Transverse colon (tissue), 4 donors: Measurements from ENCODE around the gene SLC35F1.

Source experiments
- EP300 ChIP-seq: sonication (generic); formaldehyde crosslinking; IDR thresholded peaks from one replicate; pipeline ENCODE4 v1.6.1; 2017; ENCODE audit warnings: antibody characterized with exemption, low read depth
- POLR2A ChIP-seq: fragments of 450-650 bp; IDR thresholded peaks from one replicate; pipeline ENCODE4 v1.6.1; 2016; ENCODE audit warnings: antibody characterized with exemption, mild to moderate bottlenecking, moderate library complexity
- POLR2AphosphoS5 ChIP-seq, 3 donors: sonication (generic); formaldehyde crosslinking; IDR thresholded peaks; one replicate each; pipeline ENCODE4 v1.6.1; 2016; ENCODE audit warnings: antibody characterized with exemption in 3 of 3
- TF ChIP-seq, protein P1 (sequence below), 5 experiments: fragments of 200-600 bp in 3 of 5; fragments of 450-650 bp in 2 of 5; sonication (generic) in 3 of 5; IDR thresholded peaks; 1 replicate in 2 of 5; 2 replicates in 3 of 5; pipeline ENCODE4 v1.5.1; 2016 to 2017; ENCODE audit warnings: antibody characterized with exemption in 5 of 5, inconsistent platforms in 3 of 5, mild to moderate bottlenecking in 2 of 5, moderate library complexity in 1 of 5

GRCh38 chr6:117927866-117928265 lies 20.8 kb downstream of the SLC35F1 start:
- TF ChIP-seq POLR2AphosphoS5 (IDR thresholded peaks at IDR 0.05), result no peak
- TF ChIP-seq, protein P1, sequence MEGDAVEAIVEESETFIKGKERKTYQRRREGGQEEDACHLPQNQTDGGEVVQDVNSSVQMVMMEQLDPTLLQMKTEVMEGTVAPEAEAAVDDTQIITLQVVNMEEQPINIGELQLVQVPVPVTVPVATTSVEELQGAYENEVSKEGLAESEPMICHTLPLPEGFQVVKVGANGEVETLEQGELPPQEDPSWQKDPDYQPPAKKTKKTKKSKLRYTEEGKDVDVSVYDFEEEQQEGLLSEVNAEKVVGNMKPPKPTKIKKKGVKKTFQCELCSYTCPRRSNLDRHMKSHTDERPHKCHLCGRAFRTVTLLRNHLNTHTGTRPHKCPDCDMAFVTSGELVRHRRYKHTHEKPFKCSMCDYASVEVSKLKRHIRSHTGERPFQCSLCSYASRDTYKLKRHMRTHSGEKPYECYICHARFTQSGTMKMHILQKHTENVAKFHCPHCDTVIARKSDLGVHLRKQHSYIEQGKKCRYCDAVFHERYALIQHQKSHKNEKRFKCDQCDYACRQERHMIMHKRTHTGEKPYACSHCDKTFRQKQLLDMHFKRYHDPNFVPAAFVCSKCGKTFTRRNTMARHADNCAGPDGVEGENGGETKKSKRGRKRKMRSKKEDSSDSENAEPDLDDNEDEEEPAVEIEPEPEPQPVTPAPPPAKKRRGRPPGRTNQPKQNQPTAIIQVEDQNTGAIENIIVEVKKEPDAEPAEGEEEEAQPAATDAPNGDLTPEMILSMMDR (IDR thresholded peaks at IDR 0.05), result no peak
- TF ChIP-seq POLR2A, result no peak
- no peak for TF ChIP-seq EP300
